ENCODE data around the gene VWC2L. TPM values are rescaled to one million over a fixed set of nuclear protein-coding genes. Genes with fewer than 3 reads are reported as not detected.

The VWC2L gene
- total and polyA plus RNA-seq, 2 donors (not counting 3 experiments of a cell fraction or from before 2014, with no cell fraction given), result not detected

DNA sequence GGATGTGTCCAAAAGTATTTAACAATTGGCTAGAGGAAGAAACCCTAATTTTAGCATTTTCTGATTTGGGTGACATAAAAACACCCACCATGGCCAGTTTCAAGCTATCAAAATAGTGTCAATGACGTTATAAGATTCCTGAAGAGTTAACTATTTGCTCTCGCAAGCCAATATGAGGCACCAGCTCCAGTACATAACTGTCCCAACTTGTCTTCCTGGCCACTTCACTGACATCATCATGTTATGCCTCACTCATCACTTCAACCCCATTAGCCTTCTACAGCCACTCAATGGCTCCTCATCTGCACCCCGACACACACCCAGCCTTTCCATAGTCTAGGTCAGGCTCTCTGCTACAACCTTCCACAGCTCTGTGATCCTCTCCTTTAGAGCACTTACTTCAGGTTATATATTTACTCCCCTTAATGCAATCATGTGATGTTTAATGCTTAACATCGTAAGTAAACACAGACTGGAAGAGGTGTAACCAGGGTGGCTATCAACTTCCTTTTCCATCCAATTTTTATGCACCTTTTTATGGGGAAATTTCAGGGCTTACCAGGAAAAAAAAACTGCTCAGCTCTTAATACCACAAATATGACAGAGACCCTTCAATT lies 158.7 kb downstream of the VWC2L start:
- H3K4me1 ChIP-seq (ENCODE audit: control insufficient read depth, extremely low read depth, insufficient read depth, low read length), result no peaks in the 10 kb centered on the region
- H3K4me2 ChIP-seq (ENCODE audit: insufficient read depth, low read length), result no peak overlapping the region
- ChIA-PET CTCF (no interaction called here), POLR2A (no interaction called here)
- FAIRE-seq (no peak), DNase-seq (ENCODE audit: low read depth, low spot score) (no peak)
- dilution Hi-C loops (cut with MboI; ENCODE audit: extremely low pct_ligation_motif_present, low sequenced_read_pairs), result no loop called here
- no peaks in the 10 kb centered on the region for H3K79me2 ChIP-seq (ENCODE audit: control insufficient read depth, insufficient read depth, low read length)
- H3K9ac ChIP-seq (replicated peaks; ENCODE audit: extremely low read depth, insufficient read depth, low read length), result no peak overlapping the region
- intact Hi-C loops (cut with micrococcal nuclease), result no loop called here
- no TSS peak for BruUV-seq (replicated peaks)
- H3K36me3 ChIP-seq (ENCODE audit: control insufficient read depth in 2 of 2, extremely low read depth in 1 of 2, insufficient read depth in 2 of 2, low read length in 2 of 2), result no peaks in the 10 kb centered on the region
- TF ChIP-seq, protein P1, sequence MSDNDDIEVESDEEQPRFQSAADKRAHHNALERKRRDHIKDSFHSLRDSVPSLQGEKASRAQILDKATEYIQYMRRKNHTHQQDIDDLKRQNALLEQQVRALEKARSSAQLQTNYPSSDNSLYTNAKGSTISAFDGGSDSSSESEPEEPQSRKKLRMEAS (IDR thresholded peaks at IDR 0.05; ENCODE audit: insufficient read depth, insufficient read length), result no peak
- TF ChIP-seq FOS (IDR thresholded peaks at IDR 0.05; ENCODE audit: borderline replicate concordance, insufficient read depth, low read length) (no peak), EZH2 (IDR thresholded peaks at IDR 0.05; ENCODE audit: borderline replicate concordance, low read depth, low read length, severe bottlenecking) (no peak), JUN (IDR thresholded peaks at IDR 0.05; ENCODE audit: borderline replicate concordance, insufficient read depth, insufficient read length, low read depth) (no peak), CTCF (IDR thresholded peaks at IDR 0.05; ENCODE audit: extremely low read depth in 1 of 2, insufficient read depth in 1 of 2, low read depth in 1 of 2, low read length in 2 of 2) (no peak), GATA2 (IDR thresholded peaks at IDR 0.05; ENCODE audit: insufficient read depth, insufficient read length, low read depth, low read length) (no peak), POLR2A (IDR thresholded peaks at IDR 0.05; ENCODE audit: low read depth, low read length) (no peak), POLR2AphosphoS5 (IDR thresholded peaks at IDR 0.05; ENCODE audit: insufficient read depth, low read depth, low read length) (no peak), MYC (IDR thresholded peaks at IDR 0.05; ENCODE audit: low read depth, low read length) (no peak)
- H3K4me3 ChIP-seq (replicated peaks in 1 of 3; ENCODE audit: insufficient read depth in 1 of 3, low read depth in 1 of 3, low read length in 3 of 3), result no peak overlapping the region
- H3K9me3 ChIP-seq (replicated peaks; ENCODE audit: control insufficient read depth, insufficient read depth, low read length), result no peaks in the 10 kb centered on the region
- no peaks in the 10 kb centered on the region for H3K9me1 ChIP-seq (replicated peaks; ENCODE audit: control insufficient read depth, extremely low read depth, insufficient read depth, low read length)
- no peak overlapping the region for H3K27ac ChIP-seq (ENCODE audit: insufficient read depth, low read depth, low read length)
- no peaks in the 10 kb centered on the region for H4K20me1 ChIP-seq (replicated peaks; ENCODE audit: control insufficient read depth, extremely low read depth, insufficient read depth, low read length)
- H3K27me3 ChIP-seq (ENCODE audit: control insufficient read depth in 2 of 2, insufficient read depth in 2 of 2, low read length in 2 of 2), result no peaks in the 10 kb centered on the region
- no peak overlapping the region for H2AFZ ChIP-seq (ENCODE audit: low read depth, low read length)
